ENCODE data around the gene RIN2.
A peak's percentile ranks its signal among the peaks of the same experiment; 100 is the strongest.

The RIN2 gene, protein sequence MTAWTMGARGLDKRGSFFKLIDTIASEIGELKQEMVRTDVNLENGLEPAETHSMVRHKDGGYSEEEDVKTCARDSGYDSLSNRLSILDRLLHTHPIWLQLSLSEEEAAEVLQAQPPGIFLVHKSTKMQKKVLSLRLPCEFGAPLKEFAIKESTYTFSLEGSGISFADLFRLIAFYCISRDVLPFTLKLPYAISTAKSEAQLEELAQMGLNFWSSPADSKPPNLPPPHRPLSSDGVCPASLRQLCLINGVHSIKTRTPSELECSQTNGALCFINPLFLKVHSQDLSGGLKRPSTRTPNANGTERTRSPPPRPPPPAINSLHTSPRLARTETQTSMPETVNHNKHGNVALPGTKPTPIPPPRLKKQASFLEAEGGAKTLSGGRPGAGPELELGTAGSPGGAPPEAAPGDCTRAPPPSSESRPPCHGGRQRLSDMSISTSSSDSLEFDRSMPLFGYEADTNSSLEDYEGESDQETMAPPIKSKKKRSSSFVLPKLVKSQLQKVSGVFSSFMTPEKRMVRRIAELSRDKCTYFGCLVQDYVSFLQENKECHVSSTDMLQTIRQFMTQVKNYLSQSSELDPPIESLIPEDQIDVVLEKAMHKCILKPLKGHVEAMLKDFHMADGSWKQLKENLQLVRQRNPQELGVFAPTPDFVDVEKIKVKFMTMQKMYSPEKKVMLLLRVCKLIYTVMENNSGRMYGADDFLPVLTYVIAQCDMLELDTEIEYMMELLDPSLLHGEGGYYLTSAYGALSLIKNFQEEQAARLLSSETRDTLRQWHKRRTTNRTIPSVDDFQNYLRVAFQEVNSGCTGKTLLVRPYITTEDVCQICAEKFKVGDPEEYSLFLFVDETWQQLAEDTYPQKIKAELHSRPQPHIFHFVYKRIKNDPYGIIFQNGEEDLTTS

DNA sequence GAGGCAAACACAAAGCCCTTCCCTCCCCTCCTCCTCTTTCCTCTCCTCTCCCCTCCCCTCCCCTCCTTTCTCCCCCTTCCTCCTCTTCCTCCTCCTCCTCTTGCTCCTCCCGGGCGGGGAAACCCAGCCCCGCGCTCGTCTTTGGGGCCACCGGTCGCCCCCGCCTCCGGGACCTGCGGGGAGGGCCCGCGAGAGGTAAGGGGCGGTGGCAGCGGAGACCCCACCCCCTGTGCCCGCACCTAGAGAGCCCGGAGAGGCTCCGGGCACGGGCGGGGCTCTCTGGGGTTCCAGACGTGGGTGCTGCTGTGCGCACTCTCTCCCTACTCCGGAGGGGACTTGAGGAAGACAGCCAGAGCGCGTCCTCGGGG, at the start of gene RIN2:
Gene RIN2 (plus strand): TSS at position 126 of the 368 bp plus-strand sequence. CDS start 131,344 bp downstream, outside the sequence.
- no peak for DNase-seq

DNA sequence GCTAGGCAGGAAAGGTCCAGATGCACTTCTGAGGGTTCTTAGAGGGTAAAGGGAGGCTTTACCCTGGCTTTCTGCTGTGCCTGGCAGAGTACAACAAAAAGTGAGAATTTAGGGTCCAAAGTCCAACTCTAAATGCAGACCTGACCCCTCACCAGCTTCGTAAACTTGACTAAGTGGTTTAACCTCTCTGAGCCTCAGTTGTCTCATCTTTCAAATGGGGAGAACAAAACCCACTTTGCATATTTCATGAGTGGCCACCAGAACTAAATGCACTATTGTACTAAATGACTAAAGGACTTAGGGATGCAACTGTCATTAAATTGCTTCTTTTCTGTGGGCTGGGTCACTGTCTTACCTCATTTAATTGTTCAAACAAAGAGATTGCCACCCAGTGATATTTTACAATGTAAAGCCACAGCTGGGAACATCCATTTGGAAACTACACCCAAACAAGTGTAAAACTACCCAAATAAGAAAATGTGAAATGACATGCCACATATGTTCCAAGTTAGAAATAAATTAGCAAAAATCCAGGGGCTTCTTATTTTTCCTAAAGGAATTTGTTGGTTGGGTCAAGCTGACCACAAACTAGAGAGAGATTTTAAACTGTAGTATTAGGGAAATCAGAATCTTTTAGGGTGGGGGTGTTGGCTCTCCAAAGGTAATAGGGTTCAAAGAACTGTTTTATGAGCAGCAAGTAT, 48.3 kb upstream of the RIN2 start:
- DNase-seq, result no peak

DNA sequence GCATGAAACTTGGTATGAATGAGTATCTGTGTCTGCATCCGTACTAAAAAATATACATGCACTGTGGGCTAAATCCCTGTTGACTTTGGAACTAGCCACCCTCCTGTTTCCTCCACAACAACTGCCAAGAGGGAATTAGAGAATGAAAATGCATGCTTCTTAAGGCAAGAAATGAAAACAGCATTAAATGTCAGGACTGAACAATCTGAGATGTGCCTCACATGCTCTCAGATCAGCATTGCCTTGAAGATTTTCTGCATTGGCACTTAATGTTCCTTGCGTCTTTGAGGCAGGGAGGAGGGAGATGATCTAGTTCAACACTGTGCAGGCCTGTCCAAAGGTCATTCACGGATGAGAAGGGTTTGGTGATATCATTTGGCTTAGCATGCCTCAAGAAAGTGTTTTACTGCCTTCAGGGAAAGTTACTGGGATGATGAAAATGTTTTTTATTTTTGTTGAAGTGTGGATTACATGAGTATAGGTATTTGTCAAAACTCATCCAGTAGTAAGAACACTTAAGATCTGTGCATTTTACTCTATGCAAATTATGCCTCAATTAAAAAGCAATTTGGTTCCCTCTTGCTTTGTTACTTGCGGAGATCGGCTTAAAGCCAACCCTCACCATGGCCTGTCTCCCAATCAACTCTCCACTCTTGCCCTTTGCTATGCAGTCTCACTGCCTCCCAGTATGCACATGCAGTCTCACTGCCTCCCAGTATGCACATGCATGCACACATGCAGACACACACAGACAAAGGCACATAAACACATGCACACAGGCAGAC, 47.5 kb upstream of the RIN2 start:
- DNase-seq, result no peak

DNA sequence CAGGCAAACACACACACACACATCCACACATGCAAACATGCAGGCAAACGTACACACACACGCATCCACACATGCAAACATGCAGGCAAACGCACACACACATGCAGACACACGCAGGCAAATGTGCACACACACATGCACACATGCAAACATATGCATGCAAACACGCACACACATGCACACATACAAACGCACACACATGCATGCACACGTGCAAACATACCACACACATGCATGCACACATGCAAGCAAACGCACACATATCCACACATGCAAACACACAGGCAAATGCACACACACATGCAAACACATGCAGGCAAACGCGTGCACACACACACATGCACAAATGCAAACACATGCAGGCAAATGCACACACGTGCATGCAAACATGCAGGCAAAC, 46.9 kb upstream of the RIN2 start:
- DNase-seq, result no peak

DNA sequence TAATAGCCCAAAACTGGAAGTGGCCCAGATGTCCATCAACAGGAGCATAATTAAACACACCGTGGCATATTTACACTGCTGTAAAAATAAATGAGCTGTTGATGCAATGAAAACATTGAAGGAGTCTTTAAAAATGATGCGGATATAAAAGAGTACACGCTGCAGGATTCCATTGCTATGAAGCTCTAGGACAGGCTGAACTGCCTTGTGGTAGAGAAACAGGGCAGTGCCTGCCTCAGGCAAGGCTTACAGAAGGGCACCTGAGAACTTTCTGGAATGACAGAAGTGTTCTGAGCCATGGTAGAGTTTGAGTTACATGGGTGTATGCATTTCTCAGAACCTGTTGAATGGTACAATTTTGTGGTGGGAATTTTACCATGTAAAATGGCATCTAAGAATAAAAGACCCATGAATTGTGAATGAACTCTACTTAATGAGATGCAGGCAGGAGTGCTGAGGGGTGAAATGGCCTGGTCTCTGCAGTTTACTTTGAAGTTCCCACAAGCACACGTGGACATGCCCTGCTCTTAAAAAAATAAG, 45.3 kb upstream of the RIN2 start:
- DNase-seq, result peak; percentile 70

DNA sequence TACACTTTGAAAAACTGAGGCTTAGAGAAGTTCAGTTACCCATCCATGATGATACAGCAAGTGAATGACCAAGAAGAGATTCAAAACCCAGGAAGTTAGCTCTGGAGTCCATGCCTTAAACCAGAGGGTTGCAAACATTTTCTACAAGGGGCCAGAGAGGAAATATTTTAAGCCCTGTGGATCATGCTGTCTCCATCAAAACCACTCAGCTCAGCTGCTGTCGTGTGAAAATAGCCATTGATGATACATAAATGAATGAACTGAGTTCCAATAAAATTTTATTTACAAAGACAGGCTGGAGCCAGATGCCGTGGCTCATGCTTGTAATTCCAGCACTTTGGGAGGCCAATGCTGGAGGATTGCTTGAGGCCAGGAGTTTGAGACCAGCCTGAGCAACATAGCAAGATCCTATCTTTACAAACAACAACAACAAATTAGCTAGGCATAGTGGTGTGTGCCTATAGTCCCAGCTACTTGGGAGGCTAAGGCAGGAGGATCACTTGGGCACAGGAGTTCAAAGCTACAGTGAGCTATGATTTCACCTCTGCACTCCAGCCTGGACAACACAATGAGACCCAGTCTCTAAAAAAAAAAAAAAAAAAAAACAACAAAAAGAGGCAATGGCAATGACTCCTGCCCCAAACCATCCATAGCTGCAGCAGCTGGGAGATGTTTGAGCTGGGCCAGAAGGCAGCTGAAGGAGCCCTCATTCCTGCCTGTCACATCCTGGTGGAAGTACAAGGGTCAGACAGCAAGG, 44.1 kb upstream of the RIN2 start:
- no peak for DNase-seq

DNA sequence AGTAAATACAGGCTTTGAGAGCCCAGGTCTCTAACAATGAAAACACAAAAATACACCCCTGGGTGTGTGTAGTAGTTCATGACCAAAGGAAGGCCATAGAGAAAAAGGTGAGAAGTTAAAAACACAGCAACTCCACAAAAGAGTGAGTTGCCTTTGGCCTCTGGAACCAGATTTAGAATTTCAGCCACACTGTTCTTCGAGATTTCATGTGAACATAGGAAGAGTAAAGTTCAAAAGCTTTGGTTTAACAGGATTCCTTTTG, 43.5 kb upstream of the RIN2 start:
- DNase-seq, result no peak

DNA sequence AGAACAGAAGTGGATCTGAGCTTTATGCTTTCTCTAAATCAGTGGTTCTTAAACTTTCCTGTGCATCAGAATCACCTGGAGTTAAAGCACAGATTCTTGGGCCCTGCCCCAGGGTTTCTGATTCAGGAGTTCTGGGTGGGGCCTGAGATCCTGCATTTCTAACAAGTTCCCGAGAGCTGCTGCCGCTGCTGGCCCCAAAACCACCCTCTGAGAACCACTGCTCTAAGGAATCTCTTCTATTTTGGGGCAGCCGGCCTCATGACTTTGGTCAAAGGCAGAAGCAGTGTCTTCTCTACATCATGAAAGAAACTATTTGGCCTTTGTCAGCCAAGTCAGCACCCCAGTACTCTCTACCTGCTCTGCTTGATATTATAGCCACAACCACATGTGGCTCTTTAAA, 42.1 kb upstream of the RIN2 start:
- no peak for DNase-seq

DNA sequence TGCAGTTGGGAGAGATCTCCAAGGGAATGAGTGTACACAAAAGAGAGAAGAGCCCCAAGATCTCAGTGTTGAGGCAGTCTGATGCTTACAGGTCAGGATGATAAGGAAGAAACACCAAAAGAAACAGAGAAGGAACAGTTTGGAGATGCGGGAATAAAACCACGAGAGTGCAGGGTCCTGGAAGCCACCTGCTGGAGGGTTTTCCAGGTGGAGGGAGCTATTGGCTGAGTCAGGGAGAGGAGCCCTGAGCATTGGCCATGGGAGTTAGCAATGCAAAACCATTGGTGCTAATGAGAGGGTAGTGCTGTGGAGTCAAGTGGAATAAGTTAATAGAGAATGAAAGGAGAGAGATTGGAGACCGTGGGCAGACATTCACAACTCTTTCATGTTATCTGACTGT, 39.2 kb upstream of the RIN2 start:
- DNase-seq, result no peak

DNA sequence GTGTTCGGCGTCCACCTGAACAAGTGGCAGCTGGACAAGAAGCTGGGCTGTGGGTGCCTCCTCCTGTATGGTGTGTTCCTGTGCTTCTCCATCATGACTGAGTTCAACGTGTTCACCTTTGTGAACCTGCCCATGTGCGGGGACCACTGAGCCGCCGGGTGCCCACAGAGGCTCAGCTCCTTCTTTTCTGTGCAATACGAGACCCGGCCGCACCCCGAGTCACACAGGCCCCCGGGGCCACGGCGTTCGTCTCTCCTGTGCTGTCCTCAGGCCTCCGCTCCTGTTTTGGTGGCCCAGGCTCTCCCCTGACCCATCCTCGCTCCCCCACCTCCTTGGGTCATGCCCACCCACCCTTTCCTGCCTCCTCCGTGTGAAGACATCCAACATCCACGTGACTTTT, 37.1 kb upstream of the RIN2 start:
- no peak for DNase-seq

DNA sequence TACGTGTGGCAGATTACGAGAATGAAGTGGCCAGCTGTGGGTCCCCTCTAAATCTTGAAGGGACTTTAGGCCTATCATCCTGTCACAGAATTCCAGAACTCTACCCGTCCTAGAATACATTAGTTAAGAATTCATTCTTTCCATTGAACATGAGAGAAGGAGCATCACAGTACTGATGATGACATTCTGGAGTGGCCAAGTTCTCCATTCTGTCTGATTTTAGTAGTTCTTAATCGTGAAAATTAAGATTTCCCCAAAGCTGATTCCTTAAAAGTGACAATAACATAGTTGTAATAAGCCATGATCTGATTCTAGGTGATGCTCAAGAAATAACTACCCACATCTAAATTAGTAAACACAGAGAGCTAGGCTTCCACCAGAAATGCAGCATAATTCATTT, 35.0 kb upstream of the RIN2 start:
- no peak for DNase-seq

DNA sequence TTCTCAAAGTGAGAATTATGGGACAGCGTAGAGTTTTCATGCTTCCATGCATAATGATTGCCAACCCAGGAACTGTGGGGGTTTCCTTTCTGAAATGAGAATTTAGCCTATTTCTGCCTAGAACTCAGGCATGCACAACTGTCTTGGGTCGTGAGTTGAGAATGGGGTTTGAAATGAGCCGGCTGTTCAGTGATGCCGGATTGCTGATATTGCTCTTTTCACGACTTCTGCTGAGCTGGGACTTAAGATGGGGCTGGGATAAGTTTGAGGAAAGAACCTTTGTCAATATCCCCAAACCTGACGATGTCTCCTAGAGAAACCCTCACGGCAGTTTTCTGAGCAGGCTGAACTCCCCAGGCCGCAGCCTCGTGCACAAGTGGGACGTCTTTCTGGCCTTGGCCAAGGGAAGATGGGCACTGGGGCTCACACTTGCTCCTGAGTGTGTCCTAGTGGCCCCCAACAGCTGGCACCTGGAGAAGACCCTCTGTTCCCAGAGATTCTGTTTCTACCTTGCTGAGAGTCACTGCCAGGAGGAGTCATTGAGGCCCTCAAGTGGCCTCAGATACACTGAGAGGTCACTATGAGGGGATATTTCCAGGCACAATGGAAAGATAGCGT, 34.1 kb upstream of the RIN2 start:
- DNase-seq, result no peak

DNA sequence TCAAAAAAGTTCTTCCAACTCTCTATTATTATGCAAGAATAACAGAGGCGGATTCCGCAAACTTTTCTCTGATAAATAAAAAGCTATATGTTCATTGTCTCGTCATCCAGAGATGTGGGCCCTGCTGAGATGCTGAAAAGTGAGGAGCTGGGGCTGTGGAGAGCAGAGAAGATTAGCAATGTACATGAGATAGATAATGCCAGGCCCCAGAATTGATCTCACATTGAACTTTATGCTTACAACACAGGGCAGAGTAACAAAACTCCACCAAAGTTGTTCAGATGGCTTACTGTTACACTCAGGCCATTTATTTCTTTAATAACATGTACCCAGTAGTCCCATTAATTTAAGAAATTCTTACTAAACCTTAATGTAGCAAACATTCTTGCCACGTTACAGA, 32.7 kb upstream of the RIN2 start:
- DNase-seq, result no peak

DNA sequence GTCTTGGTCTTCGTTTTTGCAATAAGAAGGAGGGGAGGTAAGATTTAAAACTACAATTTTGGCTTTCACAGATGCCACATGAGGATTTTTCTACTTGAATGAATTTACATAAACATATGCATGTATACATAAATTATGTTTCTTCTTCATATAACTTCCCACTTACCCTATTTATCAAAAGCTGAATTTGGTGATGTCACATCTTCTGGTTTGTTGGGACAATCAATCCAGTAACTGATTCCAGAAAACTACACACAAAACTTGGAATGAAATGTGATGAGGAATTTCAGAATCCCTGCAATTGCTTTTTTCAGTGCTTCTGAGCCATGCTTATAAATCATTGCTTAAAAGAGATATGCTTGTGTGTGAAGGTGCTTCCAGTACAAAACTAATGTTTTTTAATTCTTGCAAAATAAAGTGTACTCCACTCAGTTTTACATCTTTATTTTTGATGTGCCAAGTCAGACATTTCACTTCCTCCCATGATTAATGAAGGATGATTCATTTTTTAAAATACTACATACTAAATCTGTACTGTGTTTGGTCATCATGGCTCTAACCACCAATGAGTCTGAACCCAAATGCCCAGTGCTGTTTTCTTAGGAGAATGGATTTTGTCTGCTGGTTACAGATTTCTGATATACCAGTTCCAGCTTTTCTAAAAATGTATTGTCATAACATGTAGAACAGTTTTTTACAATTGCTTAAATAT, 32.1 kb upstream of the RIN2 start:
- DNase-seq, result no peak

DNA sequence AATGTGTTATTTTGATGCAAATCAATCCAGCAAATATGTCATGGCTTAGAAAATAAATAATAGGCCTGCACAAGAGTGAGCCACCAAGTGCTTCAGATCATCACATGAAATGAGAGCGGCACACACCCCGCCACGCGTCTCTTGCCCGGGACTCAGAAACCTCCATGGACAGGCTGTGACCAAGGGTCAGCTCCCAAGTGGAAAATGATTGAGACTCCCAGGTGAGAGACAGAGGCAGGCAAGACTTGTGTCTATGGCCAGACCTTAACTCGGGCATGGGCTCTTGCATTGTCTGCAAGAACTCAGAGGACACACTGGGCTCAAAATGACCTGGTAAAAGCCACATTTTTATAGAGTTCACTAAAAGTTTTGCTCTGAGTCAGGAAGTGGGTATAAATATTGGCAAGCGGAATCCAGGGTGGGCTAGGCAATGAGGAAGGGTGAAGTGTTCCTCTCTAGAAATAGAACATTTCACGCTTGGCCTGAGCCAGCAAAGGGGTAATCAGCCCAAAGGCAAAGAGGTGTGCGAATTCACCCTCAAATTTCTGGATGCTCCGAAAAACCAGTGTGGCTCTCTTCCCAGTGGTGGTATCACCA, 30.7 kb upstream of the RIN2 start:
- DNase-seq, result no peak

DNA sequence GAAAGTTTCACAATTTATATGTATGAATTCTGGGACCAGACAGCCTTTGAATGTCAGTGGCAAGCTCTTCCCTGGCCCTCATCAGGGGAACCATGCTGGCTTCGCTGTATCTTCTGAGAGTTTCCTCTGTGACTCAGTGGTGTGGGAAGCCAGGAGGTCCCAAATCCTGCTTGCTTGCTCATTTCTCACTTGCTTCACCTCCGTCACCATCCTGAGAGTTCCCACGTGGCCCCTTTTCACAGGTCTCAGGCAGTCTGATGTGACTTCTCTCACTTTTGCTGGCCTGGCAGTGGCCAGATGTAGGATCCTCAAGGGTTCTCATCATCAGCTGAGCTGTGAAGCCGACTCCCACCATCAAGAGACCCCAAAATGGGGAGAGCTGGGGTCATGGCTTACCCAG, 28.4 kb upstream of the RIN2 start:
- no peak for DNase-seq

DNA sequence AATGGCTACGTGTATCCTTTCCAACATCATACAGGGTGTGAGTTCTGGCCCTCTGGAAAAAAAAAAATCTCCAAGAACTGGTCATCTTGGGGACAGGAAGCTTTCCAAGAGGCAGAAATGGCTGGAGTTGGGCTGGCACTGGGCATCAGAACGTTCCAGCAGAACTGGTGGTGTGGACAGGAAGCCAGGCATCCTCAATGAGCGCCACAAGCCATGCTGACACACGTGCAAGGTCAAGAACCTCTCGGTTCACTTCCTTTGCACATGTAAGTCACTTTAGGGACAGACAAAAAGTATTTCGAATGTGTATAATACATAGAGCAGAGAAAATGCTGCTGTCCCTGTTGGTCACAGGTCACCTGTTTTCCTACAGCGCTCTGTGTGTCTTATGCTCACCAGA, 27.4 kb upstream of the RIN2 start:
- no peak for DNase-seq

DNA sequence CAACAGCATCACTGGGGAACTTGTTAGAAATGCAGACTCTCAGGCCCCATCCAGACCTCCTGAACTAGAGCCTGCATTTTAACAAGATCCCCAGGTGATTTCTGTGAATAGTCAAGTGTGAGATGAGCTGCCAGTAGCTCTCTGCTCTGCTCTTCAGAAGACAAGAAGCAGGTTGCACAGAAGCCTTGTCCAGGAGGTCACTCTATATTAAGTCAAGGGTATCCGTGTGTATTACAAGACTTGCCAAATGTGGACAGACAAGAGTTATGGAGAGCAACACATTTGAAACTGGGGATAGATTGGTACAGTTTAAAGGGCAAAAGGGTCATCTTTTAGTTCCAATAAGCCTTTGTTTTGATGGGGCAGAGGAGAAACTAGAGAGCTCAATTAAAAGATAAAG, 23.2 kb upstream of the RIN2 start:
- no peak for DNase-seq

DNA sequence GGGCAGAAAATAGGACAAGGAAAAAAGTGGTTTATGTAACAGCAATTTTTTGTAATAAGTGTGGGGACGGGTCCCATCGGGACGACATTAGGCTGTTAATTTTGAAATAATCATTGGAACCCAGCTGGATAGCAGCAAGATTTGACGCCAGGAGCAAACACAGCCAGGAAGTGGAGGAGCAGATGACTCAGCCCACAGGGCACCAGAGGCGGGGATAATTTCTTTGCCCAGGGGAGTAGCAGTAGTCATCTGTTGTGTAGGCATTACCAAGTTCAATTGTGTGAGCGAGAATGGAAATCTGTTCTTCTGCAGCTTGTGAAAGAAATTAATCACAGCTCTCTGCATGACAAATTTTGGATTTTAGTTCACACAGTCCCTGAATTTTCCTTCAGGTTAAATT, 22.6 kb upstream of the RIN2 start:
- DNase-seq, result peak; percentile 87

DNA sequence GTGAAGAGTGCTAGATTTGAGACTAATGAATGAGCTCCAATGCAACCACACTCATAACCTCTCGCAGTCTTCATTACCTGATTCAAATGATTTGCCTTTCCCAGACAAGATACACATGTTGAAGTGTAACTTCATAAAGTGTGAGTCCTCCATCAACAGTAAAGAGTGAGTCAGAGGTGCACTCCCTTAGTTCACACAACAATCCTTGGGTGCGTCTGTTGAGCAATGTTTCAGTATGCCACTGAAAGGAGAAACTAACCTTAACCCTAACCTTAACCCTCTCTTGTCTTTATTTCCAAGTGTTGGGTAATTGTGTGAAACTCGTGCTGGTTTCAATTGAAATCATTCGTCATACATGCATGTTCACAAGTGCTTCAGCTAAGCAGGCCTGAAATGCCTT, 21.0 kb upstream of the RIN2 start:
- no peak for DNase-seq

DNA sequence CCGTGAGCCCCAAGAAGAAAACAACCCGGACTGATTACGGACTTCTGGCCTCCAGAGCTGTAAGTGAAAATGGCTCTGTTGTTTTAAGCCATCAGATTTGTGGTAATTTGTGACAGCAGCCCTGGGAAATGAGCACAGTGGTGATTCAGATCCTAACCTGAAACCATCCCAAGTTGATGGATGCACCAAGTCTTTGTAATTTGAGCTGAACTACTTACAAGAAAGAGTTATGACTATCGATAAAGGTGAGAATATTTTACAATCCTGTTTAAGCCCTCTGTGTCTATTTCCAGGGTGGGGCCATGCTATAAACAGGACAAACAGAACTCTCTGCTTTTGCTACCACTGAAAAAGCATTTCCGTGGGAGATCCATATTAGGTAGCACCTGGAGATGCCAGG, 19.1 kb upstream of the RIN2 start:
- DNase-seq, result no peak
